GM13976 (cell line): ENCODE results near the gene SH3RF3.
A peak's percentile ranks its signal among the peaks of the same experiment; 100 is the strongest.

Experiments
- DNase-seq: peaks from one replicate; pipeline ENCODE4 v3.0.0; 2012; ENCODE audit warnings: low spot score
- CTCF ChIP-seq: IDR thresholded peaks from 2 replicates; pipeline ENCODE4 v1.5.1; 2012; ENCODE audit warnings: borderline replicate concordance, mild to moderate bottlenecking; ENCODE audit not compliant: insufficient read depth; ENCODE audit errors: extremely low read depth, missing control alignments, control extremely low read depth
- in situ Hi-C: fragments of 300-500 bp; cut with MboI; formaldehyde crosslinking; loops from one replicate; pipeline ENCODE4 v1.12.0; 2022; ENCODE audit warnings: low sequenced_read_pairs, mixed read lengths, inconsistent platforms; ENCODE audit not compliant: unreplicated experiment

SH3RF3 gene

DNA sequence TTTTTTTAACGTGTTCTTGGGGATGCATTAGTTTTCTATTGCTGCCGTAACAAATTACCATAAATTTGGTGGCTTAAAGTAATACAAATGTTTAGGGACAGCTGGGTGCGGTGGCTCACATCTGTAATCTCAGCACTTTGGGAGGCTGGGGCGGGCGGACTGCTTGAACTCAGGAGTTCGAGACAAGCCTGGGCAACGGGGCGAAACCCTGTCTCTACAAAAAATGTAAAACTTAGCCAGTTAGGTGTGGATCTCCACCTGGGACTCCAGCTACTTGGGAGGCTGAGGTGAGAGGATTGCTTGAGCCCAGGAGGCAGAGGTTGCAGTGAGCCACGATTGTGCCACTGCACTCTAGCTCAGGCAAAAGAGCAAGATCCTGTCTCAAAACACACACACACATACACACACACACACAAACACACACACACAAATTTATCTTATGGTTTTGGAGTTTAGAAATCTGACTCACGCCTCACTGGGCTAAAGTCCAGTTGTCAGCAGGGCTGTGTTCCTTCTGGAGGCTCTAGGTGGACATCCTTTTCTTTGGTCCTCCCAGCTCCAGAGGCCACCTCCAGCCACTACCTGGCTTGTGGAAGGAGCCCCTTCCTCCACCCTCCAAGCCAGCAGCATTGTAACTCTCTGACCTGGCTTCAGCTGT is 408.7 kb downstream of the SH3RF3 start:
- no peak for TF ChIP-seq CTCF
- no peak for DNase-seq
- in situ Hi-C loops = no loop called here

- DNase-seq = no peak
- in situ Hi-C loops = no loop called here
- no peak for TF ChIP-seq CTCF
Observed at GRCh38 chr2:109538546-109538945, 409.5 kb downstream of the SH3RF3 start.

DNA sequence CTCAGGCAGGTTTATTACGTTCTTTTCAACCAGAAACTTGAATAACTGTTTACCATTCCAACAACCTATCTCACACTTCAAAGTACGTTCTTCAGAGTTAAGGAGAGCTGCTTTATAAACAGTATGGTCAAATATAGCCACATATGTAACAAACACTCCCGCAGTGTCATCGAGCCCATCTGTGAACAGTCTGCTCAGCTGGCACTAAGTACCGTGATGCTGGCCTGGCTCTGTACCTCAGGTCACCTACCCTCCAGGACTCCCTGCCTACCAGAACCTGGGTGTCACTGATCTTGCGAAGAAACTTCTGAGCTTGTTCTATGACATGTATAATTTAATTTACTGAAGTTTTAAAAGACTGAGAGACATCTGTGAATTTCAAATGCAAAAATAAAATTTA is 413.4 kb downstream of the SH3RF3 start:
- in situ Hi-C loops = no loop called here
- no peak for DNase-seq
- TF ChIP-seq CTCF = no peak

DNA sequence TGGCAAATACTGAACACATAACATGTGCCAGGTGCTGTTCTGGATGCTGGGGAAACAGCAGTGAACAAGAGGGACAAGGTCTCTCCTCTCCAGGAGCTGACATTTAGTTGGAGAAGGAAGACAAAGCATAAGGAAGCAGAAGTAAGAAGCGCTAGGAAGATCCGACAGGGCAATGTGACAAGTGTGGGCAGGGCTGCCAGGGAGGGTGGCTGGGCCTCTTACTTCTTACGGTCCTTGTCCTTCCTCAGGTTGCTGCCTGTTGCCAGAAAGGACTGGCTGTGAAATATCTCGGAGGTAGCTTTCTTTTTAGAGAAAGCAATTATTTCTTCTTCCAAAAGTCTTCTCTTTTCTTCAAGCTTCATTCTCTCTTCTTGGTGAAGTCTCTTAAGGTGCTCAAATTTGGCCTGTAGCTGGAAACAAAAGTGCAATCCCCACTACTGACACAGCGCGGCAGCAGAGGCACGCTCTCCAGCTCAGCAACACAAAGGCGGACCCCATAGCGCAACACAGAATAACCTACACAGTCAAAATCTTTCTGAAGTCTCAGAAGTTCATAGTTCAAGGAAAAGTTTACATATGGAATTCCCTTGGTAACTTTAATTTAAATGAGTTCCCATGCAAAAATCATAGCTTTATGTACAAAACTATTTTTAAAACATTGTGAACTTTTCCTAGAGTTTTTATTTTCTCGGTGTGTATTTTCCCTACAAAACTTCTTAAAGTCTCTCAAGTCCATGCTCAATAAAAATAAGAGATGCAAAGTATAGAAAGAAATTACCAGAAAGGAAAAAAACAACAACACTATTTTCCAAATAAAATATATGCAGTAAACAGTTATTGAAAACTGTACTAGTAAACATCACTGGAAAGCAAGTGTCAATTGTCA is 417.1 kb downstream of the SH3RF3 start:
- no peak for DNase-seq
- peak; percentile 92 for TF ChIP-seq CTCF
- in situ Hi-C loops = no loop called here

DNA sequence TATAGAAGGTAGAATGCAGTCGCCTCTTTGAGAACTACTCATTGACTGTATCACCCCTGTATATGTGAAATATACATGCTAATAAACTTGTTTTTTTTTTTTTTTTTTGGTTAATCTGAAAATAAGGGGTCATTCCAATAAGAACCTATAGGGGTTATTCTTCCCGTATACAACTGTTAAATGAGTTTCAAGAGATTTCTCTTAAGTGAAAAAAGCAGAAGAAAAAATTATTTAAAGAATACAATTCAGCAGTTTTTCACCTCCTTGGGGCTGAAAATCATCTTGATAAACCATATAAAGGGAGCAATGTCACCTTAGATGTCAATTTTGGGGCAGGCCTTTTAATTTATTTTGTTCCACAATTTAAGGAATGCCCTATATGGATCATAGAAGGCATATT is 418.3 kb downstream of the SH3RF3 start:
- in situ Hi-C loops = no loop called here
- DNase-seq = no peak
- TF ChIP-seq CTCF = no peak

DNA sequence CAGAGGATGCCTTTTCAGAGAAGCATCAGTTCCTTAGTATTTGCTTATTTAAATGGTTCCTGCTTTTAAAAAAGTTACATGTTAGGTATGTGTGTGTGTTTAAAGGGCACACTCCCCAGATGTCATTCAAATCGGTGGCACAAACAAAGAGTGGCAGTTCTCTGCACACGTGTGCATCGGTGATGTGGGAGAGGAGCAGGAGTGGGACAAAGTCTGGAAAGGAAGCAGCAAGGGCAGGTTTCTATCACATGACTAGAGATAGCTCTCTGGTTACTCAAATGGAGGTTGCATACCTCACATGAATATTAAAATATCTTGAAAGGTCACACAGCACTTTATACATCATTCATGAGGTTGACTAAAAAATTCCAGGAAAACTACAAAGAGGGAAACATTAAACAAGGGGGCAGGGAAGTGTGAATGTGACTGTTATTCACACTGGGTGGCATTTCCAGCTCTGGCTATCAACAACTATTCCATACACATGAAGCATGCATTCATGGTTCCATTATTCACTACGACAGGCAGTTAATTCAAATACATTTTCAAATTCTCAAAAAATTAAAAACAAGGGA is 420.1 kb downstream of the SH3RF3 start:
- no peak for DNase-seq
- in situ Hi-C loops = no loop called here
- no peak for TF ChIP-seq CTCF
